HEK293 (cell line): ENCODE results near the gene BEST2.

Source experiments
- KLF1 ChIP-seq: fragments of 450-650 bp; formaldehyde crosslinking; IDR thresholded peaks from 2 replicates; pipeline ENCODE4 v1.5.1; 2016; ENCODE audit warnings: missing biosample characterization, missing genetic modification characterization
- KLF8 ChIP-seq: fragments of 450-650 bp; formaldehyde crosslinking; IDR thresholded peaks from 2 replicates; pipeline ENCODE4 v1.5.1; 2016; ENCODE audit warnings: missing biosample characterization, missing genetic modification characterization
- SETDB1 ChIP-seq: IDR thresholded peaks from one replicate; pipeline ENCODE4 v1.6.1; 2017; ENCODE audit warnings: mild to moderate bottlenecking, low read length, moderate library complexity, mixed read lengths; ENCODE audit not compliant: insufficient read length
- YY2 ChIP-seq: fragments of 450-650 bp; formaldehyde crosslinking; IDR thresholded peaks from 2 replicates; pipeline ENCODE4 v1.5.1; 2016; ENCODE audit warnings: missing biosample characterization, missing genetic modification characterization
- ZBTB20 ChIP-seq: fragments of 450-650 bp; formaldehyde crosslinking; IDR thresholded peaks from 2 replicates; pipeline ENCODE4 v1.5.1; 2016; ENCODE audit warnings: missing biosample characterization, missing genetic modification characterization
- ZFP41 ChIP-seq: fragments of 450-650 bp; formaldehyde crosslinking; IDR thresholded peaks from 2 replicates; pipeline ENCODE4 v1.5.1; 2016; ENCODE audit warnings: missing biosample characterization, missing genetic modification characterization, borderline replicate concordance
- ZIC2 ChIP-seq: fragments of 450-650 bp; formaldehyde crosslinking; IDR thresholded peaks from 2 replicates; pipeline ENCODE4 v1.5.1; 2016; ENCODE audit warnings: missing biosample characterization, missing genetic modification characterization
- ZNF155 ChIP-seq: fragments of 450-650 bp; formaldehyde crosslinking; IDR thresholded peaks from 2 replicates; pipeline ENCODE4 v1.5.1; 2016; ENCODE audit warnings: missing biosample characterization, missing genetic modification characterization
- ZNF292 ChIP-seq: fragments of 450-650 bp; formaldehyde crosslinking; IDR thresholded peaks from 2 replicates; pipeline ENCODE4 v1.5.1; 2016; ENCODE audit warnings: low read depth, missing biosample characterization, missing genetic modification characterization, borderline replicate concordance
- ZNF366 ChIP-seq: fragments of 450-650 bp; formaldehyde crosslinking; conservative IDR thresholded peaks from 2 replicates; pipeline ENCODE4 v1.5.1; 2016; ENCODE audit warnings: missing biosample characterization, missing genetic modification characterization
- ZNF394 ChIP-seq: fragments of 450-650 bp; formaldehyde crosslinking; IDR thresholded peaks from 2 replicates; pipeline ENCODE4 v1.5.1; 2016; ENCODE audit warnings: missing biosample characterization, missing genetic modification characterization, mild to moderate bottlenecking, moderate library complexity, borderline replicate concordance
- ZNF423 ChIP-seq: fragments of 450-650 bp; formaldehyde crosslinking; IDR thresholded peaks from 2 replicates; pipeline ENCODE4 v1.5.1; 2016; ENCODE audit warnings: missing biosample characterization, missing genetic modification characterization
- ZNF426 ChIP-seq: fragments of 450-650 bp; formaldehyde crosslinking; IDR thresholded peaks from 2 replicates; pipeline ENCODE4 v1.5.1; 2017; ENCODE audit warnings: missing biosample characterization, missing genetic modification characterization, mild to moderate bottlenecking, inconsistent platforms, moderate library complexity
- ZNF560 ChIP-seq: fragments of 450-650 bp; formaldehyde crosslinking; IDR thresholded peaks from 2 replicates; pipeline ENCODE4 v1.5.1; 2017; ENCODE audit warnings: missing biosample characterization, missing genetic modification characterization, borderline replicate concordance
- ZNF596 ChIP-seq: fragments of 450-650 bp; IDR thresholded peaks from 2 replicates; pipeline ENCODE4 v1.5.0; 2018; ENCODE audit warnings: missing biosample characterization, mild to moderate bottlenecking, missing genetic modification characterization, moderate library complexity
- ZNF664 ChIP-seq: fragments of 450-650 bp; formaldehyde crosslinking; IDR thresholded peaks from 2 replicates; pipeline ENCODE4 v1.5.1; 2016; ENCODE audit warnings: missing biosample characterization, missing genetic modification characterization
- ZNF830 ChIP-seq: fragments of 450-650 bp; IDR thresholded peaks from 2 replicates; pipeline ENCODE4 v1.5.0; 2018; ENCODE audit warnings: missing biosample characterization, missing genetic modification characterization, low read depth, mild to moderate bottlenecking, moderate library complexity
- ZNF843 ChIP-seq: fragments of 450-650 bp; formaldehyde crosslinking; IDR thresholded peaks from 2 replicates; pipeline ENCODE4 v1.5.1; 2016; ENCODE audit warnings: missing biosample characterization, missing genetic modification characterization
- ZSCAN23 ChIP-seq: fragments of 450-650 bp; formaldehyde crosslinking; IDR thresholded peaks from 2 replicates; pipeline ENCODE4 v1.5.1; 2016; ENCODE audit warnings: missing biosample characterization, missing genetic modification characterization
- TF ChIP-seq, protein P1 (sequence below): fragments of 450-650 bp; formaldehyde crosslinking; IDR thresholded peaks from 2 replicates; pipeline ENCODE4 v1.5.0; 2017; ENCODE audit warnings: missing biosample characterization, missing genetic modification characterization, borderline replicate concordance
- TF ChIP-seq, protein P2 (sequence below): fragments of 450-650 bp; formaldehyde crosslinking; IDR thresholded peaks from 2 replicates; pipeline ENCODE4 v1.5.1; 2016; ENCODE audit warnings: missing biosample characterization, missing genetic modification characterization
- TF ChIP-seq, protein P3 (sequence below): fragments of 450-650 bp; formaldehyde crosslinking; IDR thresholded peaks from 2 replicates; pipeline ENCODE4 v1.5.1; 2017; ENCODE audit warnings: missing biosample characterization, mild to moderate bottlenecking, missing genetic modification characterization, moderate library complexity
- TF ChIP-seq, protein P4 (sequence below): fragments of 450-650 bp; IDR thresholded peaks from 2 replicates; pipeline ENCODE4 v1.5.1; 2018; ENCODE audit warnings: missing biosample characterization, mild to moderate bottlenecking, missing genetic modification characterization
- TF ChIP-seq, protein P5 (sequence below): fragments of 450-650 bp; formaldehyde crosslinking; IDR thresholded peaks from 2 replicates; pipeline ENCODE4 v1.5.1; 2016; ENCODE audit warnings: missing biosample characterization, missing genetic modification characterization
- TF ChIP-seq, protein P6 (sequence below): fragments of 450-650 bp; formaldehyde crosslinking; IDR thresholded peaks from 2 replicates; pipeline ENCODE4 v1.5.1; 2016; ENCODE audit warnings: missing biosample characterization, missing genetic modification characterization
- TF ChIP-seq, protein P7 (sequence below): fragments of 450-650 bp; formaldehyde crosslinking; conservative IDR thresholded peaks from 2 replicates; pipeline ENCODE4 v1.5.1; 2016; ENCODE audit warnings: low read depth, missing biosample characterization, missing genetic modification characterization

The BEST2 gene

DNA sequence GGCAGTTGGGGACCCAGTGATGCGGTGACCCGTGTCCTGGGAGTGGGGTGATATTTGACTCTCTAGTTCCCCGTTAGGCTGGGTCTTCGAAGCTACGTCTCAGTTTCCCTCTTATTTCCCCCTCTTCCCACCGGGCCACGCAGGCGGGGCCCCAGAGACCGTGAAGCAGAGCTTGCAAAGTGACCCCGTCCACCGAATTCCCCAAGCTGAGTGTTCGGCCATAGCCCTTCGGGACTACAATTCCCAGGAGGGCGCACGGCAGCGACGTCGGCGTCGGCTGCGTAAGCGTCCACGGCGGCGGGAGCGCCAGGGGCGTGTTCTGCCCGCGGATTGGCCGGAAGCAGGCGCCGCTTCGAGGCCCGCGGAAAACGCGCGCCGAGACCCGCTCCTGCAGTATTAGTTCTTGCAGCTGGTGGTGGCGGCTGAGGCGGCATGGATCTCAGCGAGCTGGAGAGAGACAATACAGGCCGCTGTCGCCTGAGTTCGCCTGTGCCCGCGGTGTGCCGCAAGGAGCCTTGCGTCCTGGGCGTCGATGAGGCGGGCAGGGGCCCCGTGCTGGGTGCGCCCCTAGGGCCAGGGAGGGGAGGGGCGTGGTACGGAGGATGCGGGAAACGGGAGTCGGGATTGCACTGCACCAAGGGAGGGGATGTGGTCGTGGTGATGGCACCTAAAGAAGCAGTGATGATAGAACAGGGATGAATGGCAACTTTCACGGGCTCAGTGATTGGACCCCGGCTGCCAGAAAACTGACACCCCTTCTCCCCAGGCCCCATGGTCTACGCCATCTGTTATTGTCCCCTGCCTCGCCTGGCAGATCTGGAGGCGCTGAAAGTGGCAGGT, 54.9 kb downstream of the BEST2 start, which contains the start of gene RNASEH2A (continued):
- TF ChIP-seq ZNF394 (peak; percentile 36; the same call in 1 of the 2 replicates), ZNF423 (tag by site-specific recombination) (no peak), KLF8 (tag by site-specific recombination) (peak; percentile 91), ZBTB20 (tag by site-specific recombination) (peak; percentile 99), ZNF830 (tag by site-specific recombination) (no peak), SETDB1 (no peak), ZSCAN23 (peak; percentile 74; the same call in 1 of the 2 replicates), ZNF426 (tag by site-specific recombination) (no peak), ZNF366 (tag by site-specific recombination) (no peak), ZNF843 (0 out of 2 replicates have a peak, but pooled peaks have one; percentile 39), ZNF596 (tag by site-specific recombination) (no peak), YY2 (tag by site-specific recombination) (peak; percentile 80), ZIC2 (tag by site-specific recombination) (peak; percentile 73), ZNF560 (tag by site-specific recombination) (no peak), ZNF155 (tag by site-specific recombination) (no peak), KLF1 (tag by site-specific recombination) (peak; percentile 97), ZFP41 (tag by site-specific recombination) (no peak), ZNF292 (no peak), ZNF664 (tag by site-specific recombination) (no peak)
- TF ChIP-seq, protein P1, sequence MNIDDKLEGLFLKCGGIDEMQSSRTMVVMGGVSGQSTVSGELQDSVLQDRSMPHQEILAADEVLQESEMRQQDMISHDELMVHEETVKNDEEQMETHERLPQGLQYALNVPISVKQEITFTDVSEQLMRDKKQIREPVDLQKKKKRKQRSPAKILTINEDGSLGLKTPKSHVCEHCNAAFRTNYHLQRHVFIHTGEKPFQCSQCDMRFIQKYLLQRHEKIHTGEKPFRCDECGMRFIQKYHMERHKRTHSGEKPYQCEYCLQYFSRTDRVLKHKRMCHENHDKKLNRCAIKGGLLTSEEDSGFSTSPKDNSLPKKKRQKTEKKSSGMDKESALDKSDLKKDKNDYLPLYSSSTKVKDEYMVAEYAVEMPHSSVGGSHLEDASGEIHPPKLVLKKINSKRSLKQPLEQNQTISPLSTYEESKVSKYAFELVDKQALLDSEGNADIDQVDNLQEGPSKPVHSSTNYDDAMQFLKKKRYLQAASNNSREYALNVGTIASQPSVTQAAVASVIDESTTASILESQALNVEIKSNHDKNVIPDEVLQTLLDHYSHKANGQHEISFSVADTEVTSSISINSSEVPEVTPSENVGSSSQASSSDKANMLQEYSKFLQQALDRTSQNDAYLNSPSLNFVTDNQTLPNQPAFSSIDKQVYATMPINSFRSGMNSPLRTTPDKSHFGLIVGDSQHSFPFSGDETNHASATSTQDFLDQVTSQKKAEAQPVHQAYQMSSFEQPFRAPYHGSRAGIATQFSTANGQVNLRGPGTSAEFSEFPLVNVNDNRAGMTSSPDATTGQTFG (tag by site-specific recombination) = no peak
- TF ChIP-seq, protein P2, sequence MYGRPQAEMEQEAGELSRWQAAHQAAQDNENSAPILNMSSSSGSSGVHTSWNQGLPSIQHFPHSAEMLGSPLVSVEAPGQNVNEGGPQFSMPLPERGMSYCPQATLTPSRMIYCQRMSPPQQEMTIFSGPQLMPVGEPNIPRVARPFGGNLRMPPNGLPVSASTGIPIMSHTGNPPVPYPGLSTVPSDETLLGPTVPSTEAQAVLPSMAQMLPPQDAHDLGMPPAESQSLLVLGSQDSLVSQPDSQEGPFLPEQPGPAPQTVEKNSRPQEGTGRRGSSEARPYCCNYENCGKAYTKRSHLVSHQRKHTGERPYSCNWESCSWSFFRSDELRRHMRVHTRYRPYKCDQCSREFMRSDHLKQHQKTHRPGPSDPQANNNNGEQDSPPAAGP (tag by site-specific recombination) = peak; percentile 97
- TF ChIP-seq, protein P3, sequence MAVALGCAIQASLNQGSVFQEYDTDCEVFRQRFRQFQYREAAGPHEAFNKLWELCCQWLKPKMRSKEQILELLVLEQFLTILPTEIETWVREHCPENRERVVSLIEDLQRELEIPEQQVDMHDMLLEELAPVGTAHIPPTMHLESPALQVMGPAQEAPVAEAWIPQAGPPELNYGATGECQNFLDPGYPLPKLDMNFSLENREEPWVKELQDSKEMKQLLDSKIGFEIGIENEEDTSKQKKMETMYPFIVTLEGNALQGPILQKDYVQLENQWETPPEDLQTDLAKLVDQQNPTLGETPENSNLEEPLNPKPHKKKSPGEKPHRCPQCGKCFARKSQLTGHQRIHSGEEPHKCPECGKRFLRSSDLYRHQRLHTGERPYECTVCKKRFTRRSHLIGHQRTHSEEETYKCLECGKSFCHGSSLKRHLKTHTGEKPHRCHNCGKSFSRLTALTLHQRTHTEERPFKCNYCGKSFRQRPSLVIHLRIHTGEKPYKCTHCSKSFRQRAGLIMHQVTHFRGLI (tag by site-specific recombination) = no peak
- TF ChIP-seq, protein P4, sequence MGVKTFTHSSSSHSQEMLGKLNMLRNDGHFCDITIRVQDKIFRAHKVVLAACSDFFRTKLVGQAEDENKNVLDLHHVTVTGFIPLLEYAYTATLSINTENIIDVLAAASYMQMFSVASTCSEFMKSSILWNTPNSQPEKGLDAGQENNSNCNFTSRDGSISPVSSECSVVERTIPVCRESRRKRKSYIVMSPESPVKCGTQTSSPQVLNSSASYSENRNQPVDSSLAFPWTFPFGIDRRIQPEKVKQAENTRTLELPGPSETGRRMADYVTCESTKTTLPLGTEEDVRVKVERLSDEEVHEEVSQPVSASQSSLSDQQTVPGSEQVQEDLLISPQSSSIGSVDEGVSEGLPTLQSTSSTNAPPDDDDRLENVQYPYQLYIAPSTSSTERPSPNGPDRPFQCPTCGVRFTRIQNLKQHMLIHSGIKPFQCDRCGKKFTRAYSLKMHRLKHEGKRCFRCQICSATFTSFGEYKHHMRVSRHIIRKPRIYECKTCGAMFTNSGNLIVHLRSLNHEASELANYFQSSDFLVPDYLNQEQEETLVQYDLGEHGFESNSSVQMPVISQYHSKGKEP (tag by site-specific recombination) = 0 out of 2 replicates have a peak, but pooled peaks have one; percentile 33
- TF ChIP-seq, protein P5, sequence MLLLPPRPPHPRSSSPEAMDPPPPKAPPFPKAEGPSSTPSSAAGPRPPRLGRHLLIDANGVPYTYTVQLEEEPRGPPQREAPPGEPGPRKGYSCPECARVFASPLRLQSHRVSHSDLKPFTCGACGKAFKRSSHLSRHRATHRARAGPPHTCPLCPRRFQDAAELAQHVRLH (tag by site-specific recombination) = 0 out of 2 replicates have a peak, but pooled peaks have one; percentile 53
- TF ChIP-seq, protein P6, sequence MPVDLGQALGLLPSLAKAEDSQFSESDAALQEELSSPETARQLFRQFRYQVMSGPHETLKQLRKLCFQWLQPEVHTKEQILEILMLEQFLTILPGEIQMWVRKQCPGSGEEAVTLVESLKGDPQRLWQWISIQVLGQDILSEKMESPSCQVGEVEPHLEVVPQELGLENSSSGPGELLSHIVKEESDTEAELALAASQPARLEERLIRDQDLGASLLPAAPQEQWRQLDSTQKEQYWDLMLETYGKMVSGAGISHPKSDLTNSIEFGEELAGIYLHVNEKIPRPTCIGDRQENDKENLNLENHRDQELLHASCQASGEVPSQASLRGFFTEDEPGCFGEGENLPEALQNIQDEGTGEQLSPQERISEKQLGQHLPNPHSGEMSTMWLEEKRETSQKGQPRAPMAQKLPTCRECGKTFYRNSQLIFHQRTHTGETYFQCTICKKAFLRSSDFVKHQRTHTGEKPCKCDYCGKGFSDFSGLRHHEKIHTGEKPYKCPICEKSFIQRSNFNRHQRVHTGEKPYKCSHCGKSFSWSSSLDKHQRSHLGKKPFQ = peak; percentile 48; the same call in 1 of the 2 replicates
- TF ChIP-seq, protein P7, sequence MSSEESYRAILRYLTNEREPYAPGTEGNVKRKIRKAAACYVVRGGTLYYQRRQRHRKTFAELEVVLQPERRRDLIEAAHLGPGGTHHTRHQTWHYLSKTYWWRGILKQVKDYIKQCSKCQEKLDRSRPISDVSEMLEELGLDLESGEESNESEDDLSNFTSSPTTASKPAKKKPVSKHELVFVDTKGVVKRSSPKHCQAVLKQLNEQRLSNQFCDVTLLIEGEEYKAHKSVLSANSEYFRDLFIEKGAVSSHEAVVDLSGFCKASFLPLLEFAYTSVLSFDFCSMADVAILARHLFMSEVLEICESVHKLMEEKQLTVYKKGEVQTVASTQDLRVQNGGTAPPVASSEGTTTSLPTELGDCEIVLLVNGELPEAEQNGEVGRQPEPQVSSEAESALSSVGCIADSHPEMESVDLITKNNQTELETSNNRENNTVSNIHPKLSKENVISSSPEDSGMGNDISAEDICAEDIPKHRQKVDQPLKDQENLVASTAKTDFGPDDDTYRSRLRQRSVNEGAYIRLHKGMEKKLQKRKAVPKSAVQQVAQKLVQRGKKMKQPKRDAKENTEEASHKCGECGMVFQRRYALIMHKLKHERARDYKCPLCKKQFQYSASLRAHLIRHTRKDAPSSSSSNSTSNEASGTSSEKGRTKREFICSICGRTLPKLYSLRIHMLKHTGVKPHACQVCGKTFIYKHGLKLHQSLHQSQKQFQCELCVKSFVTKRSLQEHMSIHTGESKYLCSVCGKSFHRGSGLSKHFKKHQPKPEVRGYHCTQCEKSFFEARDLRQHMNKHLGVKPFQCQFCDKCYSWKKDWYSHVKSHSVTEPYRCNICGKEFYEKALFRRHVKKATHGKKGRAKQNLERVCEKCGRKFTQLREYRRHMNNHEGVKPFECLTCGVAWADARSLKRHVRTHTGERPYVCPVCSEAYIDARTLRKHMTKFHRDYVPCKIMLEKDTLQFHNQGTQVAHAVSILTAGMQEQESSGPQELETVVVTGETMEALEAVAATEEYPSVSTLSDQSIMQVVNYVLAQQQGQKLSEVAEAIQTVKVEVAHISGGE (tag by site-specific recombination) = peak; percentile 40
